GM19468 (cell line): Measurements from ENCODE around the gene PRR29.
"Not testable (repeated sequence)": the region's sequence is repeated elsewhere in the genome, so short reads cannot be mapped to it uniquely, and the experiment has no call there.

Source experiments
- ATAC-seq: cut with Tn5 transposase; IDR thresholded peaks from one replicate; pipeline ENCODE4 v1.9.1; 2021; ENCODE audit warnings: mild to moderate bottlenecking, moderate library complexity, moderate number of reproducible peaks; ENCODE audit not compliant: unreplicated experiment; ENCODE audit errors: extremely low read depth

Gene PRR29

GRCh38 chr17:63995626-63996025 is 2.5 kb upstream of the PRR29 start:
- no peak for ATAC-seq

GRCh38 chr17:63996430-63997182 is 1.5 kb upstream of the PRR29 start:
- ATAC-seq, result no peak

GRCh38 chr17:63997341-63998048 is 656 bp upstream of the PRR29 start:
- no peak for ATAC-seq

GRCh38 chr17:63998721-63999679 is 849 bp downstream of the PRR29 start:
- ATAC-seq, result no peak

GRCh38 chr17:63999680-64000531 is 1.8 kb downstream of the PRR29 start:
- no peak for ATAC-seq

- no peak for ATAC-seq
Observed at GRCh38 chr17:64001091-64001579, 3.0 kb downstream of the PRR29 start.

GRCh38 chr17:64001763-64002529 is 3.8 kb downstream of the PRR29 start:
- no peak for ATAC-seq

GRCh38 chr17:64002658-64003525 is 4.7 kb downstream of the PRR29 start:
- ATAC-seq, result no peak

- ATAC-seq, result no peak
Observed at GRCh38 chr17:64003526-64004121, 5.5 kb downstream of the PRR29 start.

- ATAC-seq, result no peak
Observed at GRCh38 chr17:64004218-64004770, 6.1 kb downstream of the PRR29 start.

- ATAC-seq, result no peak
Observed at GRCh38 chr17:64004903-64005733, 7.0 kb downstream of the PRR29 start.

GRCh38 chr17:64005734-64006167 is 7.6 kb downstream of the PRR29 start:
- ATAC-seq, result no peak

GRCh38 chr17:64006361-64007088 is 8.4 kb downstream of the PRR29 start:
- no peak for ATAC-seq

GRCh38 chr17:64007089-64007837 is 9.1 kb downstream of the PRR29 start:
- not testable (repeated sequence) for ATAC-seq

- no peak for ATAC-seq
Observed at GRCh38 chr17:64007838-64008282, 9.7 kb downstream of the PRR29 start.
